Upper lobe of right lung (tissue), 1 donor: ENCODE data around the gene PTH2. TPM values are rescaled to one million over a fixed set of nuclear protein-coding genes. Genes with fewer than 3 reads are reported as not detected.
A peak's percentile ranks its signal among the peaks of the same experiment; 100 is the strongest.

ENCODE experiments used
- ATAC-seq: fragments of 200-7000 bp; cut with Tn5 transposase; one replicate; pipeline ENCODE4 v1.9.1; 2020; ENCODE audit warnings: mild to moderate bottlenecking, moderate library complexity
- DNase-seq: peaks from one replicate; pipeline ENCODE4 v3.0.0-alpha.2; 2020
- H3K27ac ChIP-seq: fragments of 200-600 bp; one replicate; pipeline ENCODE4 v1.8.0; 2022
- H3K27me3 ChIP-seq: fragments of 200-600 bp; one replicate; pipeline ENCODE4 v1.8.0; 2022; ENCODE audit warnings: mild to moderate bottlenecking
- H3K36me3 ChIP-seq: fragments of 200-600 bp; one replicate; pipeline ENCODE4 v1.8.0; 2022
- H3K4me1 ChIP-seq: fragments of 200-600 bp; one replicate; pipeline ENCODE4 v1.8.0; 2022
- H3K4me3 ChIP-seq: fragments of 200-600 bp; one replicate; pipeline ENCODE4 v1.8.0; 2022; ENCODE audit warnings: mild to moderate bottlenecking
- H3K9me3 ChIP-seq: fragments of 200-600 bp; one replicate; pipeline ENCODE4 v1.8.0; 2022
- CTCF ChIP-seq: fragments of 200-600 bp; IDR thresholded peaks from one replicate; pipeline ENCODE4 v1.8.0; 2022; ENCODE audit warnings: antibody characterized with exemption
- intact Hi-C: fragments of 100-400 bp; cut with DNase I; formaldehyde crosslinking; loops from one replicate; pipeline ENCODE4 v1.11.0; 2022
- long read RNA-seq: library from polyadenylated mRNA; unstranded; transcript quantifications from one replicate; pipeline ENCODE4 v2.0.0, GENCODE V29; 2021
- total RNA-seq: library from RNA; stranded (reverse); fragmentation: NEBNext Ultra II Directional; extraction: Animal tissue kit (Norgen Biotek cat#: 25700); gene quantifications from one replicate; pipeline ENCODE4 v1.2.1, GENCODE V29; 2021
- donor health status: DM: no; HTN: yes; CAD: no; lungs with severe emphysema.

Gene PTH2
- total RNA-seq = not detected
- long read RNA-seq = 0 reads

- intact Hi-C loops = no loop called here
- Histone ChIP-seq H3K36me3 (no peaks in the 10 kb centered on the region), H3K9me3 (no peaks in the 10 kb centered on the region), H3K27me3 (peaks cover 69% of the 10 kb centered on the region), H3K4me1 (peaks cover 17% of the 10 kb centered on the region), H3K27ac (no peak within 1 kb of the TSS), H3K4me3 (peak within 1 kb of the TSS; percentile 16)
- ATAC-seq (no peak), DNase-seq (no peak)
- no peak for TF ChIP-seq CTCF
Observed at GRCh38 chr19:49423071-49423984, at the start of gene PTH2. Gene PTH2, minus strand, starts transcription at chr19:49423441. Its CDS starts 102 bp downstream, at chr19:49423339.

GRCh38 chr19:49472936-49473335, 49.7 kb upstream of the PTH2 start:
- no peaks in the 10 kb centered on the region for H3K9me3 ChIP-seq
- ATAC-seq (no peak), DNase-seq (no peak)
- TF ChIP-seq CTCF = no peak
- peak overlapping the region; percentile 87 for H3K27ac ChIP-seq
- no peaks in the 10 kb centered on the region for H3K27me3 ChIP-seq
- intact Hi-C loops = no loop called here
- no peak overlapping the region for H3K4me3 ChIP-seq
- H3K36me3 ChIP-seq = no peaks in the 10 kb centered on the region
- peaks cover 6% of the 10 kb centered on the region for H3K4me1 ChIP-seq

- intact Hi-C loops = no loop called here
- no peak for DNase-seq
Observed at GRCh38 chr19:49470615-49470978, 47.4 kb upstream of the PTH2 start.

GRCh38 chr19:49469828-49470614, 46.8 kb upstream of the PTH2 start:
- no peaks in the 10 kb centered on the region for H3K9me3 ChIP-seq
- peak; percentile 21 for TF ChIP-seq CTCF
- peaks cover 12% of the 10 kb centered on the region for H3K36me3 ChIP-seq
- H3K4me3 ChIP-seq = no peak overlapping the region
- DNase-seq (no peak), ATAC-seq (peak; percentile 17)
- H3K27me3 ChIP-seq = no peaks in the 10 kb centered on the region
- peaks cover 6% of the 10 kb centered on the region for H3K4me1 ChIP-seq
- intact Hi-C loops = no loop called here
- H3K27ac ChIP-seq = no peak overlapping the region

More at GRCh38 chr19:49470615-49470978, 47.4 kb upstream of the PTH2 start:
- TF ChIP-seq CTCF = no peak
- Histone ChIP-seq H3K9me3 (no peaks in the 10 kb centered on the region), H3K36me3 (peaks cover 7% of the 10 kb centered on the region), H3K27me3 (no peaks in the 10 kb centered on the region), H3K4me3 (no peak overlapping the region), H3K4me1 (peaks cover 6% of the 10 kb centered on the region), H3K27ac (no peak overlapping the region)
- ATAC-seq = no peak

- TF ChIP-seq CTCF = no peak
- DNase-seq (no peak), ATAC-seq (peak; percentile 51)
- no peaks in the 10 kb centered on the region for H3K27me3 ChIP-seq
- H3K4me1 ChIP-seq = peaks cover 6% of the 10 kb centered on the region
- H3K27ac ChIP-seq = peak overlapping the region; percentile 18
- intact Hi-C loops = no loop called here
- no peaks in the 10 kb centered on the region for H3K9me3 ChIP-seq
- H3K4me3 ChIP-seq = no peak overlapping the region
- peaks cover 20% of the 10 kb centered on the region for H3K36me3 ChIP-seq
Observed at GRCh38 chr19:49468746-49469447, 45.7 kb upstream of the PTH2 start.
